ENCODE data around the gene C1orf159. TPM values are rescaled to one million over a fixed set of nuclear protein-coding genes. Genes with fewer than 3 reads are reported as not detected.

Gene C1orf159
- total and polyA plus RNA-seq, 2 donors from 2014 or later, result 8.6 to 14.8 TPM

DNA sequence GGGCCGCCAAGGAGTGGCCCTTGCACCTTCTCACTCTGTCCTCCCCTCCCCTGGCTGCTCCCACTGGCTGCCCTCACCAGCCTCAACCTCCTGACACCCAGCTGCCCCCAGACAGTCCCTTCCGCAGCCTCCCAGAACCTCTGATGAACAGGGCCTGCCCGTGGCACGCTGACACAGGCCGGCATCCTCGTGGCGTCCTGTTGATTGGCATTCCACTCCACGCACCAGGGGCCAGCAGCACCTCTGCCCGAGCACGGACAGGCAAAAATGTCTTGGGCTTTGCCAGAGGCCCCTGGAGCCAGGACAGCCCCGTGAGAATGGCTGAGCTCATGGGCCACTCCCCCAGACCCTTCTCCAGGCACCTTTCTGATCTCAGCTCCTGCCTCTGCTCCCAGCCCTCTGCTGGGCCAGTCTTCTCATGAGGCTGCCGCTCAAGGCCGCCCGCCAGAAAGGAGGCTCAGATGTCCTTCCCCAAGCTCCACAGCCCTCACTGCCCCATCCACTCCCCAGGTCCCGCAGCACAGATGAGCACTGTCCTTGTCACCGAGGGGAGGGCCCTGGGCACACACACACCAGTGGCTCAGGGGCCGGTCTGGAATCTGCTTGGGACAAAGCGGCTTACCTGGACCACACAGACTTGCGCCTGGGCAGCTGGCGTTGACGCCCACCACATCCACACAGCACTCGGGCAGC lies 26.0 kb downstream of the C1orf159 start:
- H3K9ac ChIP-seq (ENCODE audit: low read length in 3 of 3), result no peak overlapping the region
- TF ChIP-seq, protein P1, sequence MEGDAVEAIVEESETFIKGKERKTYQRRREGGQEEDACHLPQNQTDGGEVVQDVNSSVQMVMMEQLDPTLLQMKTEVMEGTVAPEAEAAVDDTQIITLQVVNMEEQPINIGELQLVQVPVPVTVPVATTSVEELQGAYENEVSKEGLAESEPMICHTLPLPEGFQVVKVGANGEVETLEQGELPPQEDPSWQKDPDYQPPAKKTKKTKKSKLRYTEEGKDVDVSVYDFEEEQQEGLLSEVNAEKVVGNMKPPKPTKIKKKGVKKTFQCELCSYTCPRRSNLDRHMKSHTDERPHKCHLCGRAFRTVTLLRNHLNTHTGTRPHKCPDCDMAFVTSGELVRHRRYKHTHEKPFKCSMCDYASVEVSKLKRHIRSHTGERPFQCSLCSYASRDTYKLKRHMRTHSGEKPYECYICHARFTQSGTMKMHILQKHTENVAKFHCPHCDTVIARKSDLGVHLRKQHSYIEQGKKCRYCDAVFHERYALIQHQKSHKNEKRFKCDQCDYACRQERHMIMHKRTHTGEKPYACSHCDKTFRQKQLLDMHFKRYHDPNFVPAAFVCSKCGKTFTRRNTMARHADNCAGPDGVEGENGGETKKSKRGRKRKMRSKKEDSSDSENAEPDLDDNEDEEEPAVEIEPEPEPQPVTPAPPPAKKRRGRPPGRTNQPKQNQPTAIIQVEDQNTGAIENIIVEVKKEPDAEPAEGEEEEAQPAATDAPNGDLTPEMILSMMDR (IDR thresholded peaks at IDR 0.05; ENCODE audit: borderline replicate concordance, extremely low read depth, insufficient read depth), result no peak
- H3K27me3 ChIP-seq (ENCODE audit: control insufficient read depth, insufficient read depth, low read length), result no peaks in the 10 kb centered on the region
- peak in 1 of 5 donors; percentile 57 for DNase-seq
- H3K4me3 ChIP-seq (ENCODE audit: low read length in 3 of 3), result no peak overlapping the region
- H3K36me3 ChIP-seq (ENCODE audit: control insufficient read depth in 2 of 3, insufficient read depth in 3 of 3, low read length in 3 of 3), result no peaks in the 10 kb centered on the region
- H3K9me3 ChIP-seq (ENCODE audit: control insufficient read depth in 2 of 3, insufficient read depth in 1 of 3, low read length in 3 of 3), result no peaks in the 10 kb centered on the region
- H3K4me1 ChIP-seq (ENCODE audit: control insufficient read depth in 2 of 3, insufficient read depth in 2 of 3, low read depth in 1 of 3, low read length in 3 of 3), result no peaks in the 10 kb centered on the region
- no peak for FAIRE-seq
- intact Hi-C loops (cut with DNase I), result no loop called here
- H3K27ac ChIP-seq (ENCODE audit: low read depth in 2 of 2, low read length in 2 of 2), result no peak overlapping the region

DNA sequence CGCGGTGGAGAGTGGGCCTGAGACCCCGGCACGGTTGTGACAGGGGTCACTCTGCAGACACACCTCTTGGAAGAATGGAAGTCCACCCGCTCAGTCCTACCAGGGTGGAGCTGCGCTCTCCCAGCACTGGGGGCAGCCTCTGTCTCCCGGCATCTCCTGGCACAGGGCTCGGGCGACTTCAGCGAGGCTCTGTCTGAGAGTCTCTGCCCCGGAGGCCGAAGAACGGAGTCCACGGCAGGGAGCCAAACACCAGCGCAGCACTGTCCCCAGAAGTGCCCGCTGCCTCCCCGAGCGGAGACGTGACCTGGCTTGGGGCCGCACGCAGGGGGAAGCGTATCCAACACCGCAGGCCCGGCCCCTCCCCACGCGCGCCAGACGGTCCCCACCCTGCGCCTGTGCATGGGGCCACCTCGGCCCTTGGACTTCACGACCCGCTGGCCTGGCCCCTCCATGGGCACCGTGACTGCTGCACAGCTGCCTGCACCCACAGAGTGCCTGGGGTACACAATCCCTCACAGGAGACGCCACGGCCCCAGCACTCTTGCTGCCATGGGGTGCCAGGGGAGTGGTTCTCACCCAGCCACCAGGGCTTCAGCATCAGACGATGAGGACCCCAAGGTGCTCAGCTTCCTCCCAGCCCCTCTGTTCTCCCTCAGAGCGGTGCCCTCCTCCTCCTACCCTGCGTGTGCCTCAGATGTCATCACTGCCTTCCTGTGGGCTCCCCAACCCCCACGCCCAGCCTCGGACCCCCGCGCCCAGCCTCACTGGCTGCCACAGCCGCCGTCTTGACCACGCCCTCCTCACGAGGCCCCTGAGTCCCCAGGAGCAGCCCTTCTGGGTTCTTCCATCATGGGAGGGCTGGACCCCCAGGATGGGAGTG lies 26.8 kb downstream of the C1orf159 start:
- Histone ChIP-seq H3K9ac (ENCODE audit: low read length in 3 of 3) (no peak overlapping the region), H3K27me3 (ENCODE audit: control insufficient read depth, insufficient read depth, low read length) (no peaks in the 10 kb centered on the region), H3K4me1 (ENCODE audit: control insufficient read depth in 2 of 3, insufficient read depth in 2 of 3, low read depth in 1 of 3, low read length in 3 of 3) (no peaks in the 10 kb centered on the region), H3K9me3 (ENCODE audit: control insufficient read depth in 2 of 3, insufficient read depth in 1 of 3, low read length in 3 of 3) (no peaks in the 10 kb centered on the region), H3K4me3 (ENCODE audit: low read length in 3 of 3) (no peak overlapping the region), H3K36me3 (ENCODE audit: control insufficient read depth in 2 of 3, insufficient read depth in 3 of 3, low read length in 3 of 3) (no peaks in the 10 kb centered on the region), H3K27ac (ENCODE audit: low read depth in 2 of 2, low read length in 2 of 2) (no peak overlapping the region)
- TF ChIP-seq, protein P1 (IDR thresholded peaks at IDR 0.05; ENCODE audit: borderline replicate concordance, extremely low read depth, insufficient read depth), result no peak
- FAIRE-seq (no peak), DNase-seq (peak in 1 of 5 donors; percentile 71)
- intact Hi-C loops (cut with DNase I), result no loop called here

DNA sequence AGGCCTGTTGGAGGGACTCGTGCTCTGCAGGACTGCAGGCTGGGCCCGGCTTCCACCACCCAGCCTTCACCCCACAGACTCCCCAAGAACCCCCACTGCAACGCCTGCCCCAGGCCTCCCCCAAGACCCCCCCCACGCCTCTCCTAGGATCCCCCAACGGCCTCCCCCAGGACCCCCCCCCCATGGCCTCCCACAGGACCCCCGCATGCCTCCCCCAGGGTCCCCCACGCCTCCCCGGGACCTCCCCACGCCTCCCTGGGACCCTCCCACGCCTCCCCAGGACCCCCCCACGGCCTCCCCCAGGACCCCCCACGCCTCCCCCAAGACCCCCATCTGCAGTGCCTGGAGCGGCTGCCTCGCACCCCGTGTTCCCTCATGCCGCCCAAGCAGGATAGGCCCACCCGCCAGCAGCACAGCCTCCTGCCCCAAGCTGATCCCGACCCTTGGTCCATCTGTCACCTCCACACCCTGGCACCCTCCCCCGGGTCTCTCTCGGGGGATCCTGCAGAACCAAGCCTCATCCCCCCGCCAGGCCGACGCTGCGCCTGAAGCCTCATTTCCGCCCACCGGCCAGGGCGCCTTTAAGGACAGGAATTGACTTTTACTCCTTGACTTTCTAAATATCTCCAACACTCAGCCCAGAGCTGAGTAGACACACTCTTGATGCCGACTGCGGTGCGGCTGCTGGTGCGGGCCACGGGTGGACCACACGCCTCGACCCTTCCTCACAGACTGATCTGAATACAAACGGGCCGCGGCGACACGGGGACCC lies 27.7 kb downstream of the C1orf159 start:
- no peak for FAIRE-seq
- peak in 1 of 5 donors; percentile 57 for DNase-seq
- Histone ChIP-seq H3K27ac (ENCODE audit: low read depth in 2 of 2, low read length in 2 of 2) (no peak overlapping the region), H3K4me3 (ENCODE audit: low read length in 3 of 3) (no peak overlapping the region), H3K27me3 (ENCODE audit: control insufficient read depth, insufficient read depth, low read length) (no peaks in the 10 kb centered on the region), H3K36me3 (ENCODE audit: control insufficient read depth in 2 of 3, insufficient read depth in 3 of 3, low read length in 3 of 3) (no peaks in the 10 kb centered on the region), H3K9me3 (ENCODE audit: control insufficient read depth in 2 of 3, insufficient read depth in 1 of 3, low read length in 3 of 3) (no peaks in the 10 kb centered on the region), H3K9ac (ENCODE audit: low read length in 3 of 3) (no peak overlapping the region), H3K4me1 (ENCODE audit: control insufficient read depth in 2 of 3, insufficient read depth in 2 of 3, low read depth in 1 of 3, low read length in 3 of 3) (no peaks in the 10 kb centered on the region)
- TF ChIP-seq, protein P1 (IDR thresholded peaks at IDR 0.05; ENCODE audit: borderline replicate concordance, extremely low read depth, insufficient read depth), result no peak
- intact Hi-C loops (cut with DNase I), result no loop called here

Measured in kidney (tissue), 14 donors.